ENCODE measurements around the gene GPC1. TPM values are rescaled to one million over a fixed set of nuclear protein-coding genes. Genes with fewer than 3 reads are reported as not detected.

Gene GPC1
- total RNA-seq, 1 donor from 2014 or later = 49.9 TPM

DNA sequence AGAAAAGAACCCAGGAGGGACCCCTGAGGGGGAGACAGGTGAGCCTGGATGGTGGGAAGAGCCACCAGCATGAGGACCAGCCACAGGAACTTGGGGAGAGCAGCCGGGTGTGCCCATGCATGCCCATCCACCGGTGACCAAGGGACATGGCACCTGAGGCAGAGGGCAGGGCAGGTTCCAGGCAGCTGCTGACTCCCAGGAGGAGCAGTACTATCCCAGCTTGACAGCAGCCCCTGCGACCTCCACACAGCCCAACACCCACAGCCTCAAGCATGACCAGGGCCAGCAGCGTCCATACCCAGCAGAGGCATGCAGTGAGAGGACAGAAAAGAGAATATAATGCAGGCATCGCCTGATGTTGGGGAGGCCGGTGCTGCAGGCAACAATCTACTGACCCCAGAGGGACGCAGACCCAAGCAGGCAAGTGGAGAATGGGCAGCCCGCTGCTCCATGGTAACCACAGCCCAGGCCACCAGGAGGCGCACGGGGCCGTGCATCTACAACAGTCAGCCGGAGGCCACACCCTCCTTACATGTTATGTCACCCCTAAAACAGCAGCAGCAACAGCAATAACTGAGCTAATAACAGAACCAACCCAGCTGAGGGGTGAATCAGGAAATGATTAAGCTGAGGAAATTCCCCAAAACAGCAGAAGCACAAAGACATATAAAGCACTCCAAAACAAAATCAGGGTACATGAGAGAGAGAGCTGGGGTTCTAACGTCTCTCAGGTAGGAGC, 78.3 kb downstream of the GPC1 start:
- peak; percentile 63 for DNase-seq (ENCODE audit: low read depth)

DNA sequence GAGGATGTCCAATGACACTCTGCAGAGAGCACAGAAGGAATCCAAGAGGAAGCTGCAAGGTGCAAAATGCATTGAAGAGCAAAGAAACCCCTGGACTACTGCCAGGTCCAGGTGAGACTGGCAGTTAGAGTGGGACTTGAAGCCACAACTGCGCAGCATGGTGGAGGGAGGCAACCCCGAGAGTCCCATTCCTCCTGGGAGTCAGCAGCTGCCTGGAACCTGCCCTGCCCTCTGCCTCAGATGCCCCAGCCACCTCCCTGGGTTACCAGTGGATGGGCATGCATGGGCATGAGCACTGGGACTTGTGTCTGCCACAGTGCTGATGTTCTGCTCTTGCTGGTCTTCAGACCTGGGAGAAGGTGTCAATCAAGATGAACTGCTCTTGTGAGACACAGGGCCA, 79.2 kb downstream of the GPC1 start:
- DNase-seq (ENCODE audit: low read depth) = no peak

DNA sequence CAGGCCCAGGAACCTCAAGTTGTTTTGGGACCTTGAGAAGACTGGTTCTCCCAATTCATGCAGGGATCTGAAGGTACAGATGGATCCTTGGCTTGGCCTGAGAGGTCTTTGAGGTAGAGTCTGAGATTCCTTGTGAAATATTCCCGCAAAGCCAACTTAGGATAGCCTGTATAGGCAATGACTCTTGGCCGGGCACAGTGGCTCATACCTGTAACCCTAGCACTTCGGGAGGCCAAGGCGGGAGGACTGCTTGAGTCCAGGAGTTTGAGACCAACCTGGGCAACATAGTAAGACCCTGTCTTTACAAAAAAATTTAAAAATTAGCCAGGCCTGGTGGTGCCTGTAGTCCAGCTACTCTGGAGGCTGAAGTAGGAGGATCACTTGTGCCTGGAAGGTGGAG, 81.9 kb downstream of the GPC1 start:
- DNase-seq (ENCODE audit: low read depth) = no peak

Other genes starting within 250 kb of the GPC1 start
- gene ANKMY1, start 122.3 kb downstream of the GPC1 start, total RNA-seq = 4.3 and 9.7 TPM in 2 replicates
- 3.1 and 4.0 TPM in 2 replicates for gene DUSP28, start 124.7 kb downstream of the GPC1 start, total RNA-seq
- 14.9 and 74.1 TPM in 2 replicates for gene RNPEPL1, start 132.8 kb downstream of the GPC1 start, total RNA-seq
- gene CAPN10, start 151.1 kb downstream of the GPC1 start, total RNA-seq = 29.5 and 32.8 TPM in 2 replicates
- gene GPR35, start 189.8 kb downstream of the GPC1 start, total RNA-seq = 1.6 TPM in 1 of 2 replicates, not detected in the other
- not detected in 2 replicates for gene AQP12B, start 247.2 kb downstream of the GPC1 start, total RNA-seq